ENCODE data around the gene MYH14. TPM values are rescaled to one million over a fixed set of nuclear protein-coding genes. Genes with fewer than 3 reads are reported as not detected.

MYH14 gene
- total and polyA plus RNA-seq, 2 of the 8 experiments (the other 6 are each of a cell fraction or from before 2014, with no cell fraction given): 17.3 to 28.6 TPM

- no peak for TF ChIP-seq PHF8 (conservative IDR thresholded peaks at IDR 0.05; ENCODE audit: low read depth, low read length)
- no peak for TF ChIP-seq POU5F1 (IDR thresholded peaks at IDR 0.05; ENCODE audit: low read depth, low read length)
- no peak for TF ChIP-seq HDAC6 (IDR thresholded peaks at IDR 0.05; ENCODE audit: low read depth, low read length)
- no peak for TF ChIP-seq GTF2F1 (IDR thresholded peaks at IDR 0.05; ENCODE audit: borderline replicate concordance, low read depth, low read length)
Measured at GRCh38 chr19:50189331-50189730, 14.1 kb upstream of the MYH14 start (continued).
